Activated CD8-positive, alpha-beta memory T cell treated with anti-CD3 and anti-CD28 coated beads for 4 hours (primary cell): ENCODE data around the gene TYW5.
A peak's percentile ranks its signal among the peaks of the same experiment; 100 is the strongest.

Experiments used
- DNase-seq, 2 donors: peaks; one replicate each; pipeline ENCODE4 v3.0.0-alpha.2; 2020; ENCODE audit warnings: low read depth in 2 of 2

Gene TYW5, protein sequence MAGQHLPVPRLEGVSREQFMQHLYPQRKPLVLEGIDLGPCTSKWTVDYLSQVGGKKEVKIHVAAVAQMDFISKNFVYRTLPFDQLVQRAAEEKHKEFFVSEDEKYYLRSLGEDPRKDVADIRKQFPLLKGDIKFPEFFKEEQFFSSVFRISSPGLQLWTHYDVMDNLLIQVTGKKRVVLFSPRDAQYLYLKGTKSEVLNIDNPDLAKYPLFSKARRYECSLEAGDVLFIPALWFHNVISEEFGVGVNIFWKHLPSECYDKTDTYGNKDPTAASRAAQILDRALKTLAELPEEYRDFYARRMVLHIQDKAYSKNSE

DNA sequence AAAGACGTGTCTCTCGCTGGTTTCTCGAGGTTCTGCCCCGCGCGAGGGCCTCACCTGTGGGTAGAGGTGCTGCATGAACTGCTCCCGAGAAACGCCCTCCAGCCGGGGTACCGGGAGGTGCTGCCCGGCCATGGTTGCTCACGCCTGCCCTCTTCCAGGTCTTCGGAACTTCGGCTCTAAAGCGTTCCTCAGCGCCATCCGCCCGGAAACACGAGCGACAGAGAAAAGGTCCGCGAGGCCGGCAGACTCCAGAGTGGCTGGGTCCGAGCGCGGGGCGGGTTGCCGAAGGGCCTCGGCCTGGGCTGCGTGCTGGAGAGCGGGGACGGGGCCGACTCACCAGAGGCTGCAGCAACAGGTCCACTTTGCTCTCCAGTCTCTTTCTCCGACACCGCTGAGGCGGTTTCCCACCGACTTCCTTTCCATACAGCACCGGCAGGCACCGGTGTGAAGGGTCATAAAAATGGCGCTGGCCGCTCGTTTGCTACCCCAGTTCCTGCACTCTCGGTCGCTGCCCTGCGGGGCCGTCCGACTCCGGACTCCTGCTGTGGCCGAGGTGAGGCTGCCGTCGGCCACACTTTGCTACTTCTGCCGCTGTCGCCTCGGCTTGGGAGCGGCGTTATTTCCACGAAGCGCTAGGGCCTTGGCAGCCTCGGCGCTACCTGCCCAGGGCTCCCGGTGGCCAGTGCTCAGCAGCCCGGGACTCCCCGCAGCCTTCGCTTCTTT, at the start of gene TYW5, which contains the start of gene MAIP1:
Gene TYW5, minus strand, starts transcription at position 153 of the 723 bp plus-strand sequence. Its CDS starts 21 bp downstream, at position 132.
Gene MAIP1, plus strand, starts transcription at position 244 of the 723 bp plus-strand sequence. Its CDS starts 217 bp downstream, at position 461.
- peak; percentile 50 to 63 for DNase-seq

DNA sequence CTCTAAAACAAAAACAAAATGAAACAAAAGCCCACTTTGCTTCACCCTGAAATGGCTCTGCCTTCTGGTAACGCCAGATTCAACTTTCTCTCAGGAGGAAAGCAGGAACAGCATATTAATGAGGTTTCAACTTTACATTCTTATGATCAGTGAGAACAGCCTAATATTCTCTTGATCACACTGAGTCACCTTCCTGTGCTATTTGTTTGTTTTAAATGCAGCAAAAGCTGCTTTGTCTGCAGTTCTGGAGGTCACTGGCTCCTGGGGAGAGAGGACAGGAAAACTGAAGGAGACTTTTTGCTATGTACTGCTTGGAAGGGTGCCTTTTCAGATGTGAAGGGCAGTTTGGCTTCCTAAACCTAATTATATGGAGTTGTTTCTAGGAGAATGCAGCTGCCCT, 48.2 kb upstream of the TYW5 start:
- no peak for DNase-seq

DNA sequence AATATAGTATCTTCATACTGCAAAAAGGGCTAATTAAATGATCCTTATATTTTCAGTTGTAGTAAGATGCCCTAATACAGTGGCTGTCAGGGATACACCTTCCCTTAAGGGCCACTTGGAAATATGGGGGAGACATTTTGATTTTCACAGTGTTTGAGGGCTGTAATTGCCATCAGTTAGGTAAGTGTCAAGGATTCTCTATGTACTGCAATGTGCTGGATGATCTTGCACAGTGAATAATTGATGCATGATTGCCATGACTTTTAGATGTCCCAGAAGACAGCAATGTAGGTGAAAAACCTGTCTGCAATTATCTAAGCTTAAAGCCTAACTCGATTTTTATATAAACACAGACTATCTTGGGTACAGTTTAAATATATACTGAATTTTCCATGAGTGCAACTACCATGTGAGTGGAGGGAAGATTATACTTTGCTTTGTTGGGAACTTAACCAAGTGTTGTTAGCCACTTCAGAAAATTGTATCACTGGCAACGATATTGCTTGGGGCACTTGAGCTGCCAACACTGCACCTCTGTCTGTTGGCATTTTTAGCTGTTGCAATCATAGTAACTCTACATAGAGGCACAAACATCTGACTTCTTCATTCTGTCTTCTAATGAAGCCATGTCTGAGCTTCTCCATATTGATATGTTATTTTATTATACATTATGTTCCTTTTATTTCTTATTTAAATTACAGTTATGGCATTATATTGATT, 45.3 kb upstream of the TYW5 start:
- no peak for DNase-seq

DNA sequence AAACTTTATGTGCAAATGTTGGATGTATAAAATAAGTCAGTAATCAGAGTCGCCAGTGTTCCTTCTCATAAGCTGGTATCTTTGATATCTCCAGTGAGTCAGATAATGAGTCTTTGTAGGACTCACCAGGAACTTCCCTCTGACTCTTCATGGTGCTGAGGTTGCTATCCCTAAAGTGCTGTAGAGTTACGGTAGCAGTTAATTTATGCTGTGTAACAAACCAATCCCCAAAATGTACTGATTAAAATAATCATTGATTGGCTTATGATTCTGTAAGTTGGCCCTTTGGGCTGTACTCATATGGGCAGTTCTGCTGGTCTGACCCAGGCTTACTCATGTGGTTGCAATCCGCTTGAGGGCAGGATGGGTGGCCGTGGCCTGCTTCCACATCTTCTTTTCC, 43.9 kb upstream of the TYW5 start:
- DNase-seq, result no peak

DNA sequence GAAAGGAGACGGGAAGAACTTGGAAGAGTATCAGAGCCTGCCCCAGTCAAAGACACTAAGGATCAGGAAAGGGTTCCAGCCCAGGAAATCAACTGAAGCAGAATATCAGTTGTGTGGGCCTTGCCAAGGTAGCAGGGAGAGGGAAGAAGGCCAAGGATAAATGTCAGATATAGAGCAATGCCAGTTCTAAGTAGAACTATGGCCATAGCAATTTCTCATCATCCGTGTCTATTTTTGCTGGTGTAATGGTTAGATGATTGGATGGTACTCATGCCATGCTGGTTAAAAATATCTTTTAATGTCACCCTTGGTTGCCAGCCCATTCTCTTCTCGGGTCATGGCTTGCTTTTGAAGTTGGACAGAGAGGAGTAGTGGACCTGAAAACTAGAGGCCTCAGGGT, 42.0 kb upstream of the TYW5 start:
- no peak for DNase-seq

DNA sequence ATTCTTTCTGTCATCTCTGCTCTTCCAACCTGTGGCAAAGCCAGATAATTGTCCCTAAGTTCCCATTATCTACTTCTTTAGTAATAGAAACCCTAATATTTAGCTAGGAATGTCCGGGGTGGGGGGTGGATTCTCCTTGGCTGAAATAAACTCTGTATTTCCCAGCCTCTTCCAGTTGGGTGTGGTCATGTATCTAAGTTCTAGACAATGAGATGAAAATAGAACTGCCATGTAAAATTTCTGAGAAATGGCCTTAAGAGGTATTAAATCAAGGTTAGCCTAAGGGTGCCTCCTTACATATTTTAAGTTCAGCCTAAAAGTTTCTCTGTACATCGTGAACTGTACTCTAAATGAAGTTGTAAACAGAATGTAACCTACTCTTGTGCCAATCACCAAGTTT, 39.6 kb upstream of the TYW5 start:
- no peak for DNase-seq

DNA sequence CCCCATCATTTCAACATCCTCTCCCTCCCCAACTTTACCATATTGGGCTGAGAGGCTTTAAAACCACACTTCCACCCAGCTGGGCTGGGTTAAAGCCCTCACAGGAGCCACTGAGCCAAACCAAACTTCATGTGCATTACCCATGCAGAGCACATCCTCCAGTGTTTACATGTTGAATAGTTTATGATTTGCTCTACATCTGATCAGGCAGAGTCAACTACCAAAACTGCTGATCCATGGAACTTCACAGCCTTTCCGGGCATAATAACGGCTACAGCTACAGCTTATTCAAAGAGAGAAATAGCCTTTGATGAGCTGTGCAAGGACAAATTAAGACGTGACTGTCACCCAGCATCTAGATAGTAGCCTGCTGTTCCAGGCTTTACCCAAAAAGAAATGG, 39.1 kb upstream of the TYW5 start:
- DNase-seq, result no peak

DNA sequence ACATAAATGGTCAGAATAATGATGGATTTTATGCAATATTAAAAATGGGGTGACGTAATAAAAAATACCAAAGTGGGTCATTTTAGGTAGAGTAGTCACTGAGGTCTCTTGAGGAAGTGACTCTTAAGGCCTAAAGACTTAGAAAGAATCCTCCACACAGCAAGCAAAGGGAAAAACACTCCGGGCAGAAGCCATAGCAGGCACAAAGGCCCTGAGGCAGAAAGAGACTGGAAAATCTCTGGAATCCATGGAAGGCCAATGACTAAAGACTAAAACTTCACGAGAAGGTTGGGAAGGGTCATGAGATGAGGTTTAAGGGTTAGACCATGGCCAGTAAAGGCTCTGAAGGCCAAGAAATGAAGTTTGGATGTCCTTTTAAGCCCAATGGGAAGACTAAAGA, 37.0 kb upstream of the TYW5 start:
- DNase-seq, result no peak

DNA sequence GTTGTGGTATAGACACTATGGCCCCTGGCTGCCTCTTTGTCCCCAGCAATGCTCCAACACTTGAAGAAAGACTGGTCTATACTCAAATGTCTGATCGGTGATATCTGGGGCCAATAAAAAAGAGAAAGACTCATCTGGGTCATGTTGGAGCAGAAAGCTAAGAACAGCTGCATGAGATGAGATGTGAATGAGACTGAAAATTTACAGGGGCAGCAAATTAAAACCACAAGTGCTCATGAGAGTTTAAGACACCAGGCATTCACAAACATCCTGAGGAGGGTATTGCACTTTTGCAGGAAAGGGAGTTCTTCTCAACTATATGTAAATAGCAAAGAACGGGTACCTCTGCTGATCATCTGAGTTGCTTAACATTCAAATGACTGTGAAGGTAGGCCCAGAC, 36.4 kb upstream of the TYW5 start:
- DNase-seq, result no peak

DNA sequence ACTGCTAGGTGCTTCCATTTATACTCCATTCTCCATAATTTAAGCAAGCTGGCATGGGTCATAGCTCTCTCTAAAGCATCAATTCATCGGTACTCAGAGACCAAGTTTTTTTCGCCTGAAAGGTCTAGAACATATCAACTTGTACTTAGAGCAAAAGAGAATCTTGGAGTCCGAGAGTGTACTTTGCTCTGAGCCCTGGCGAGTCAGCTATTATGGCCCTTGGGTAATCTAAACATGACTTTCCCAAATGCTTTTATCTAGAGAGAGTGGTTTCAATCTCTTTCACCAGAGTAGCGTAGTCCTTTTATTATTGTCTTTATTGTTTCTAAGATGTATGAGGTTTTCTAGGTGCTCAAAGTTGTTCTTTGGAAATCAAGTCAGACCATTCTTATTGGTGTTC, 34.5 kb upstream of the TYW5 start:
- DNase-seq, result no peak

DNA sequence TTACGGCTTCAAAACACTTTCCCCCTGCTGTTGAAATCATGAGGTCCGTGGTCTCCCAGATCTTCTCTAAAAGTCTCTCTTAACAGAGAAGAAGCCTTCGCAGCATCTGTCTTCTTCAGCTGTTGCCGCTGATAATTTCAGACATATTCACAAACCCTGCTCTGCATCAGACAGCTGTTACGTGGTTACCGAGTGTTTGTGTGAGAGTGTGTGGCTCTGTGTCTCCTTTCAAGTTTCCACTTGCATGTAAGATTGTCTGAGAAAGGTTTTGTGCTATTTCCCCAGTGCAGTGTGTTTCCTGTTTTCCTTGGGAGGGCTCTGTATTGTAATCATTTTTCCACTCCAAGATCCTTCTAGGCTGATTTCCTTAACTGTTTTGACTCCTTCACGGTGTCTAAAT, 32.9 kb upstream of the TYW5 start:
- no peak for DNase-seq

DNA sequence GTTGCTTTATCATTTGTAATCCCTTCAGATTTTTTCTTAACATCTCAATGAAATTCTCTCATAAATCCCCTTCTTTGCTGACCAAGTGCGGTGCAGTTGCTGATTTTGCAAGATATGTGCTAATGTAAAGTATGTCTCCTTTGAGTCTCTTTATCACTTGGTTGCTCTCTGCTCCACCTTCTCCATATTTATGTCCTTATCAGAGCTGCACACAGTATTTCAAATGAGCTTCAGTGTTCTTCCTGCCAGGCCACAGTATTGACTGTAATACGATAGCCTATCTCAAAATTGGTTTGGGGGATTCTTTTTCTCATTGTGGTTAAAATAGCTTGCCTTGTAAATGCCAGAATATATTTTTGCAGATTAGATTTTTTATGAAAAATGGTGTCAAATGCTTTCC, 32.3 kb upstream of the TYW5 start:
- no peak for DNase-seq

DNA sequence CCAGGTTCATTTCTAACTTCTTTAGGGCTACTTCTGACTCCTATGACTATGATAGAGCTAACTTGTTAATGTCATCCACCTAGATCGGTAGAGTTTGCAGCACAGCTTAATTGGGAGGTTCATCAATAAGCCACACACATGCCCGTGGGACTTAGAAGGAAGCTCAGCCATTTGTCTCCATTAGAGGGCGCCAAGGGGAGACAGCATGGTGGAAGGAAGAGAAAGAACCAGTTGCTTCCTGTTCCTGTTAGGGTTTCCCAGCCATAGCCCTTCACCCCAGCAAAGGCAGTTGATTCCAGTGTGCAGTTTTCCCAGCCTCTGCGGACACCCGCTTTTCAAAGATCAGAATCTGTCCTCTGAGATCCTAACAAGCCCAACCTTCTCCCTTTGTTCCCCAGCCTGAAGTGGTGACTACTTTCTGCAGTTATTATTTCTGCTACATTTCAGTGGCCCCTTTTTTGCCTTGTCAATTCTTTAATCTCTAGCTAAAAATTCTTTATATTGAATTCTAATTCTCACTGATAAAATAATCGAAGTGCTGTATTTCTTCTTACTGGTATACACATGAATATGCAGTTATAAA, 30.4 kb upstream of the TYW5 start:
- DNase-seq, result no peak

DNA sequence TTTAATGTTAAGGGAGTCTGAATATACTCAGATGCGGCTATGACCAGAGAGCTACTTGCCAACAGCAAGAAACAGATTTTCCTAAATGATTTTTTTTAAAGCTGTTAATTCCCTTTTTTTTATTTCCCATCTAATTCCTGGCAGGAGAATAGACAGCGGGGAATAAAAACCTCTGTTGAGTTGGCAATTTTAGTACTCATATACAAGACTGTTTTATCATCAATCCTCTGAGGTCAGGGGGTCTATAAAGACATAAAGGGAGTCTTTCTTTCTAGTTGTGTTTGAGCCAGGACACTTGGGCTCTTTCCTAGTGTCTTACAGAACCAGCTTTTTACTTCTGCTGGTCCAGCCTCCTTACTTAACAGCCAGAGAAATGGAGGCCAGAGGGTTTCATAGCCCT, 29.5 kb upstream of the TYW5 start:
- DNase-seq, result no peak

DNA sequence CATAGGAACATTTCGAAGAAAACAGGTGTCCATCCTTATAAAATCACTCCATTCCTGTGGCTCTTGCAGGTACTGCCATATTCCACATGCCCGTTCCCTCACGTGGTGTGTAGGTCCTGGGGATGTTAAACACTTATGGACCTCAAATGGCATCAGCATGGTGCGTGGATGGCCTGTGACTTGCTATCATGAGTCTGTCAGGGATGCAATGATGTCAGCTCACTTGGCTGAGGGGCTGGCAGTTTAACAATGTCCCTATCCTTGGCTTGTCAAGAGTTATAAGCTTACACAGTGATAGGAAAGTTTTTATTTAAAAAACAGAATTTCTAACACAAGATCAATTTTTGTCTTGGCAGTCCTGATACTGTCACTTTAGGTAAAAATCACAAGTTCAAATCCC, 28.9 kb upstream of the TYW5 start:
- DNase-seq, result no peak

DNA sequence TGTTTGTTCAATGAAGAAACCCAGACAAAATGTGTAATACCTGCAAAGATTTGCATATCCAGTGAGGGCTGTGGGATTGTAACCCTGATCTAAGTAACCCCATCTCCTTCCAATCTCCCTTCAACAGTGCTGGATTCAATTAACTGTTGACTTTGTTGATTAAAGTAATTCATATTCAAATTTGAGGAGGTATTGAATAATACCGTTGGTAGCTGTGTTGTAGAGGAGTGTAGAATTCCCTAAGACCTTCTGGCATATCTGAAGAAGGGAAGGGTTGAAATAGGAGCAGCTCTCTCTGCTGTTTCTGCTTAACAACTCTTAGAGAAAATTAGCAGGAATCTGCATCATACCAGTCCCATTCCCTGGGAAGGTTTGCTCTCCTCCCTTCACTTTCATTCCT, 28.2 kb upstream of the TYW5 start:
- no peak for DNase-seq

DNA sequence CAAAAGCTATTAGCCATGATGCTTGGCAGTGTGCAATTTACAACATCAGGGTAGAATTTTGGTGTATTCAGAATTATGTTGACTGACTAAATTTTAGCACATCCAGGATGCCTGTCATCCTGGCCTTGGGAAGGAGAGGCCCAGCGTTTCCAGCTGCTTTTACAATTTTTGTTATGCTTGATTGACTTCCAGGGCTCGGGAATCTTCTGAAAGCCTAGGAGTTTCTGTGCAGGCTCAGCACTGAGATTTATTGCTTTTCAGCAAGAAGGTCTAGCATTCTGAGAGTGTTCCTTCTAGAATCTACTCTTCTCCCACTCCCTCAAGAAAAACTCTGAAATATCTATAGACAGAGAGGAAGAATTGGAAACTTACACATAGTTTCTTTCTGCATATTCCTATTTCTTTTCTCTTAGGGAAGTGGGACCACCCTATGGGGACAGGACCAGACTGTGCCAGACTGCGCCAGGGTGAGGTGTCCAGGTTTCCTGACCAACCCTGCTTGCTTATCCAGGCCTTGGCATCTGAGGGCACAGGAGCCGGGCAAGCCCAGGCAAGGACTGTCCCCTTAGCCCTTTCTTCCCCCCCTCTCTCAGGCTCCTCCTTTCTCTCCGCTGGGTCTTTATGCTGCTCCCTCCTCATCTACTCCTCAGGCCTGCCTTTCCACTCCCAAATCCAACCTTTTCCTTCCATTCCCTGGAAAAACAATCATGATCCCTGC, 27.0 kb upstream of the TYW5 start:
- no peak for DNase-seq

DNA sequence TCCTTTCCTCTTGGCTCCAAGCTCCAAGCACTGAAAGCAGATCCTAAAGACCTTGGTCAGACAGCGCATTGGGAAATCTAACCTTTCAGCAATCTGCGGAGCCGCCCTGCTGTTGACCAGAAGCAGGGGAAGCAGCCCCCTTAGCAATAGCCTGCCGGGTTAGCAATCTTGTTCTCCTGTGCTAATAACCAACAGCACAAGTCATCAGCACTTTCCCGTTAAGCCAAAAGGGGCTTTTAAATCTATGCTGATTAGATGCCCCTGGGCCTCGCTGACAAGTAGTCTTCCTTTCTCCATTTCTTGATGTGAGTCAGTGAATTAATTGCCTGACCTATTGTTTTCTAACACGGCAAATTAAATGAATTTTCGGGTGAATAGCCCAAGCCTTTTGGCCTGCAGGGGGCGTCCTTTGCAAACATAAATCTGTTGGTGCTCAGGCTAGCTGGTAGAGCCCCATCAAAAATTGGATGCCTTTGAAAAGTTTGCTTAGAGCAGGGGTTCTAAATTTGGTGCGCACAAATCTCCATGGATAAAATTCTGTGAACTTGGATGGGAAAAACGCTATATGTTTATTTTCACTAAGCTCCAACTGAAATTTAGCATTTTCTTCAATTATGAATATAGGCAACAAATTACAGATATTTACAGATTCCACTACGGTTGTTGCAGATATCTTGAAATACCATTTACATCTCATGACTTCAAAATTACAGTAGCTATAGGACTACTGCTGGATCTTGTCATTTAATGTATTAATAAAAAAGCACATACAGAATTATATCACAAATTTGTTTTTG, 24.7 kb upstream of the TYW5 start:
- DNase-seq, result peak; percentile 59 to 68

DNA sequence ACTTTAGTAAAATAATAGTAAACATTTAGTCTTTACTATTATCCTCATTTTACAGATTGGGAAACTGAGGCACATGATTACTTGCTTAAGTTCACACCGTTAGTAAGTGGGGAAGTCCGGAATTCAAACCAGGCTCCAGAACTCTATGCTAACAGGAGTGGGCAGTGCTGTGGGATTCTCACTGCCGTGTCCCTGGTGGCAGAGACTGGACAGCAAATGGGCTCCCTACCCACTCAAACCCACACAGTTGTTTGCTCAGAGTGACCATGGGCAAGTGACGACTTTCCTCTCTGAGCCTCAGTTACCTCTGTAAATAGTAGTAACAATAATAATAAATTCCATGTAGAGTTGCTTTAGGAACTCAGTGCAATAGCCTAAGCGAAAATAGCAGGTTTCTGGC, 24.1 kb upstream of the TYW5 start:
- no peak for DNase-seq

DNA sequence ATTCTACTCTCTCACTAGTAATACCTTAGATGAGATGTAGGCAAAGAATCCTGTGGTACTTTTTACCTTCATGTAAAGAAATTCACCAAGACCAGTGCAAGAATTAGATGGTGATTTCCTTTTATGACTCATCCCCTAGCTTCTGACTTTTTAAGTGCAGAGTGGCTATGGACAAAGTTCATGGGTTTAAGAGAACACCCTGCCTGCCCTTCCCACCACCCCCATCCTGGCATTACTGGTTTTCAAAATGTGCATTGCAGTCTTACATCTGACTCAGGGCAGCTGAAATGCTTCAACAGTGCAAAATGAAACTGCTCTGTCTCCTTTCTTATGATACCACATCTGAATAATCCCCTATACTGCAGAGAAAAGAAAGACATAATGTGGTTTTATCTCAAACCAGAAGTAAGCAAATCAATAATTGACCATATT, 22.7 kb upstream of the TYW5 start:
- no peak for DNase-seq
